HUES6 (cell line): ENCODE measurements around the gene SCFD2.

ENCODE experiments used
- H3K27ac ChIP-seq: 2 replicates; pipeline ENCODE4 v1.7.0; 2013; ENCODE audit warnings: low read depth, mild to moderate bottlenecking, low read length, inconsistent platforms
- H3K27me3 ChIP-seq: 2 replicates; pipeline ENCODE4 v1.6.1; 2013; ENCODE audit warnings: low read length; ENCODE audit not compliant: control insufficient read depth, insufficient read depth
- H3K36me3 ChIP-seq: 2 replicates; pipeline ENCODE4 v1.6.1; 2013; ENCODE audit warnings: low read length; ENCODE audit not compliant: control insufficient read depth, insufficient read depth
- H3K4me1 ChIP-seq: 2 replicates; pipeline ENCODE4 v1.6.1; 2013; ENCODE audit warnings: low read length; ENCODE audit not compliant: control insufficient read depth, insufficient read depth
- H3K4me3 ChIP-seq: 2 replicates; pipeline ENCODE4 v1.5.1; 2013; ENCODE audit warnings: low read depth, low read length
- H3K9ac ChIP-seq: one replicate; pipeline ENCODE4 v1.6.1; 2013; ENCODE audit warnings: mild to moderate bottlenecking, low read length
- H3K9me3 ChIP-seq: 2 replicates; pipeline ENCODE4 v1.6.1; 2013; ENCODE audit warnings: low read depth, low read length; ENCODE audit not compliant: control insufficient read depth, insufficient read depth

Gene SCFD2

DNA sequence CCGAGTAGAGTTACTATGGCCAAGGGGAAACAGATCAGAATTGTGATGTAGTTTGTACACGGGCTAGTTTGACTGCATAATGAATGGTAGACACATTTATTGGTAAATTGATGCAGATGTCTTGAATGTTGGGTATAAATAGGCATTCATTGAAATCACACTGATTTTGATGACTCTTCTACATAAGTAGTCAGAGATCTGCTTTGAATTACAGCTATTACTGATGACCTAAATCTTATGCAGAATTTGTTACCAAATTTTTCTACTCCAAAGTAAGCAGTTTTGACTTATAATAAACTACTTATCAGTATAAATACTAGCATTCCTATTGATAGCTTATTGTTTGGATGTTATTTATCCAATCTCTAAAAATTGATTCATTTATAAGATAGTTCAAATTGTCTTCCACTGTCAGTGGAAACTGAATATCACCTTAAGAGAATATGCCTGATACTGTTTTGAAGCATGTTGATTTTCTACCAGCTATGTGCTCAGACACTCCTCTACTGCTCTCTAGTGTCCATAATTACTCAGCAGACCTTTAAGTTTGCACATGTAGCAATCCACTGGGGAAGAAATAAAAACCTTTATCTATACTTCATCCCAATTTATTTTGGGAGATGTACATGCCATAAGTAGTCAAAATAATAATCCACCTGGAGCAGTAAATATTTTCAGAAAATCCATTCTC lies 383.5 kb downstream of the SCFD2 start:
- peaks cover 3% of the 10 kb centered on the region; the same call in 1 of the 2 replicates for H3K4me1 ChIP-seq
- no peak overlapping the region for H3K27ac ChIP-seq
- no peaks in the 10 kb centered on the region for H3K9me3 ChIP-seq
- no peak overlapping the region for H3K9ac ChIP-seq
- no peaks in the 10 kb centered on the region for H3K36me3 ChIP-seq
- no peak overlapping the region for H3K4me3 ChIP-seq
- H3K27me3 ChIP-seq, result no peaks in the 10 kb centered on the region

DNA sequence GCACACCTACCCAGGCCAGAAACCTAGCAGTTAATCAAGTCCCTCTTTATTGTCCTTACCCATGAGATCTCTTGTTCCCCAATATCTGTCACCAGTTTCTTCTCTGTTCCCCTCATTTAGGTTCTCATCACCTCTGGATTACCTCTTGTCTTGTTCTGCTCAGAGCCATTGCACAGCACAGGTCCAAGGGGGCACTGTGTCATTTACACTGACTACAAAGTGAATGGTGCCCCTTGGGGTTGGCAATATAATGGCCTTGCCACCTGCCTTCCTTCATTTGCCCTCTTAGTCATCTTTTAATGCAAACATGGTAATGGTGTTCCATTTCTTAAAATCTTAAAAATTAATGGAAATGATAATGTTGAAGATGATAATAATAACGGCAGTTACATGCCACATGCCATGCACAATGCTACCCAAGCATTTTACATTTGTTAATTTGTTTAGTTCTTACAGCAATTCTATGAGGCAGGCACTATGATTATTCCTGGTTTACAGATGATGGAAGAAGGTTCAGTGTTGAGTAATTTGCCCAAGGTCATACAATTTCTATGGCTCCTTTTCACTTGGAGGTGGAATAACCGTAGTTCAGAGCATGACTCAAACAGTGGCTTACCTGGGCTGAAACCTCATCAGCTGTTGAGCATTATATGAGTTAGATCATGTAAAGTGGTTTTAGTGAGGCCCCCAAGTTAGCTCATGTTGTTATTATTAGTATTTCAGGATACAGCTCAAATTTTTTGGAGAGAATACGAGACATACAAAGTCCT lies 385.9 kb downstream of the SCFD2 start:
- H3K9ac ChIP-seq, result no peak overlapping the region
- no peaks in the 10 kb centered on the region for H3K36me3 ChIP-seq

DNA sequence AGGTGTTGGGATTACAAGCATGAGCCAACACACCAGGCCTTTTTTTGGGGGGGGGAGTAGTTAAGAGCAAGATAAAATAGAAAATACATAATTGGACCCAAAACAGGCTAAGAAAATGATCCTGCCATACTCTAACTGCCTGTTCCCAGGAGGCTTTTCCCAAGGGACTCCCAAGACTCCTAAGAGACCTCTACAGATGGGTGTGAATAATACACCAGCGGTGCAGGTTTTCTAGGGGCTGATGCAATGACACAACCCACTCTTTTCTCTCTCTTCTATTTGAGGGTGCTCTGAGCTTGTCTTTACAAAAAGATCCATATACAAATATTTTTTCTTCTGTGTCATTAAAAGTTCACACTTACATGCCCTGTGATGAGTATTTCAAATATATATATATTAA lies 386.8 kb downstream of the SCFD2 start:
- no peaks in the 10 kb centered on the region for H3K36me3 ChIP-seq
- no peak overlapping the region for H3K9ac ChIP-seq
- H3K4me3 ChIP-seq, result no peak overlapping the region
- no peak overlapping the region for H3K27ac ChIP-seq
- H3K9me3 ChIP-seq, result no peaks in the 10 kb centered on the region
- H3K27me3 ChIP-seq, result no peaks in the 10 kb centered on the region
- peaks cover 3% of the 10 kb centered on the region; the same call in 1 of the 2 replicates for H3K4me1 ChIP-seq

More for the DNA sequence above, 385.9 kb downstream of the SCFD2 start:
- no peaks in the 10 kb centered on the region for H3K27me3 ChIP-seq
- no peak overlapping the region for H3K4me3 ChIP-seq
- H3K4me1 ChIP-seq, result peaks cover 3% of the 10 kb centered on the region; the same call in 1 of the 2 replicates
- H3K9me3 ChIP-seq, result no peaks in the 10 kb centered on the region
- H3K27ac ChIP-seq, result no peak overlapping the region

DNA sequence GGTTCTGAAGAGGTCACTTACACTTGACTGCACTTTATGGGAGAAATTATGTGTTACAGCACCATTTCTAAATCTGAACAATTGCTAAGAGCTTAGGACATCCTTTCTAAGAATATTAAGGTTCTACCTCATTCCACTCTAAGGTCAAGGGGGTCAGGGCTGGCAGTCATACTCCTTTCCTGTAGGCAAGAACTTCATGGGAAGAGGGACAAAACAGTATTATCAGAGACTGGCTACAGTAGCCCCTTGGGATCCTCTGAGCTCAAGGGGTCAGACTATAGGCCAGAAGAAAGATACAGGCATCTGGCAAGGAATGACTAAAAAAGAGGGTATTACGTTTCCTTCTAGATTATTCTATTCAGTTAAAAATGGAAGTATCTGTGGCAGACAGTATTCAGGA lies 388.6 kb downstream of the SCFD2 start:
- no peak overlapping the region for H3K9ac ChIP-seq
- H3K36me3 ChIP-seq, result no peaks in the 10 kb centered on the region
- H3K4me1 ChIP-seq, result peaks cover 3% of the 10 kb centered on the region; the same call in 1 of the 2 replicates
- no peaks in the 10 kb centered on the region for H3K27me3 ChIP-seq
- H3K27ac ChIP-seq, result no peak overlapping the region
- H3K4me3 ChIP-seq, result no peak overlapping the region
- H3K9me3 ChIP-seq, result no peaks in the 10 kb centered on the region

DNA sequence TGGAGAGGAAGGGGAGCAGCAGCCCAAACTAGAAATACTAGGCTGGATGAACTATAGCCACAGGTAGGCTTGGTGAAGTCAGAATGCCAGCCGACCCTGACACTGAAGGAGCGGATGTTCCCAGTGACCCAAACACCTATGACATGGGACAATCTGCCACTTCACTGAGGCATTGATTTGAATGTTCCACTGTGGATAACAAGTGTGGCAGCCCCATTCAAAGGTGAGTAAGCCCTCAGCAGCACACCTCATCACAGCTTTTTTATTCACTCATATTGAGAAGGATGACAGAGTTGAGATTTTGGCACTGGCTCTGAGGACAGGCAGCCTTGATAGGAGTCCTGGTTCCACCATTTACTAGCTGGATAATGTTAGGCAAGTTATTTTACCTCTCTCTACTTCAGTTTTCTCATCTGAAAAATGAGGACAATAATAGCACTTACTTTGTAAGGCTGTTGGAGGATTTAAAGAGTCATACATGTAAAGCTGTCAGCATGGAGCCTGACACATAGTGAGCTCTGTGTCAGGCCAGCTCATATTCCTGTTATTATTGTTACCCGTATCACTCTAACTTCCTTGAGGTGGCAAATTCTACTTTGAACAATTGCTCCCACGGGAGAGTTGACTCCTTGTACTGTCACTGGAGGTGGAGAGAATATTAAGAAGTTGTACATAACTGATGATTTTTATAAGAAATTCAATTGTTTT lies 389.2 kb downstream of the SCFD2 start:
- no peaks in the 10 kb centered on the region for H3K9me3 ChIP-seq
- H3K27ac ChIP-seq, result no peak overlapping the region
- H3K9ac ChIP-seq, result no peak overlapping the region
- H3K36me3 ChIP-seq, result no peaks in the 10 kb centered on the region
- H3K4me1 ChIP-seq, result peaks cover 3% of the 10 kb centered on the region; the same call in 1 of the 2 replicates
- H3K4me3 ChIP-seq, result no peak overlapping the region
- H3K27me3 ChIP-seq, result no peaks in the 10 kb centered on the region

DNA sequence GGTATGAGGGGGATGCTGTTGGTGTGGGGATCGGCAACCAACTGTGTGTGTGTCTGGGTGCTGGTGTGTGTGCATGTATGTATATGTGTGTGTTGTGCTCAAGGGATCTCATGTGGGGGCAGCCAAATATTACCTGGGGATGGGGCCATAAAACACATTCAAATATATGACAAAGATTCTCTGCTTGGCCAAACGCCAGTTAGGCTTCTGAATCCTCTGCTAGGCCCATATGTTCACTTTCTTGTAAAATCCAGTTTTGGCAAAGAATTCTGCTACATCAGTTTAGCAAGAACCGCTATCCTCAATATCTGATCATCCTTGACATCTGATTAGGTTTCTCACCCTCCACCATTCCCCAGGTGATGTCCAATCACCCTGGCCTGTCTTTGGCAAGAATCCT lies 397.2 kb downstream of the SCFD2 start:
- Histone ChIP-seq H3K4me3 (no peak overlapping the region), H3K36me3 (no peaks in the 10 kb centered on the region)

DNA sequence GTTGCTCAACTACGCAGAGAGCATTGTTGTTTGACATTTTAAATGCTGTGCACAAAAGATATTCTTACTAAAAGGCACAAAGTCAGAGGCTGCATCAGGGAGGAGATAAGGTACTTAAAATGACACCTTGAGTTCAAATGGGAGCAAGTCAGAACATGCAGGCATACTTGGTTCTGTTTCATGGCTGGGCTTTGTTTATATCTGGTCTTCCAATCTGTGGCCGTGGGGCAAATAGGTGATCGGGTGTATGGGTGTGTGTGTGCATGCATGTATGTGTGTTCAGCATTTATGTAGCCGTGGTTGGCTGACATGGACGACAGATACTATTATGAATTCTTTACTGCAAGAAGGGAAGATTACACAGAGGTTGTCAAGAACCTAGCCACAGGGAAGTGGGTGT lies 397.6 kb downstream of the SCFD2 start:
- no peak overlapping the region for H3K4me3 ChIP-seq
- peaks cover 13% of the 10 kb centered on the region for H3K9me3 ChIP-seq
- H3K9ac ChIP-seq, result no peak overlapping the region
- no peaks in the 10 kb centered on the region for H3K4me1 ChIP-seq
- no peaks in the 10 kb centered on the region for H3K36me3 ChIP-seq
- H3K27ac ChIP-seq, result no peak overlapping the region
- no peaks in the 10 kb centered on the region for H3K27me3 ChIP-seq

More for the DNA sequence above, 397.2 kb downstream of the SCFD2 start:
- Histone ChIP-seq H3K27ac (no peak overlapping the region), H3K9ac (no peak overlapping the region), H3K27me3 (no peaks in the 10 kb centered on the region), H3K9me3 (peaks cover 13% of the 10 kb centered on the region), H3K4me1 (no peaks in the 10 kb centered on the region)

DNA sequence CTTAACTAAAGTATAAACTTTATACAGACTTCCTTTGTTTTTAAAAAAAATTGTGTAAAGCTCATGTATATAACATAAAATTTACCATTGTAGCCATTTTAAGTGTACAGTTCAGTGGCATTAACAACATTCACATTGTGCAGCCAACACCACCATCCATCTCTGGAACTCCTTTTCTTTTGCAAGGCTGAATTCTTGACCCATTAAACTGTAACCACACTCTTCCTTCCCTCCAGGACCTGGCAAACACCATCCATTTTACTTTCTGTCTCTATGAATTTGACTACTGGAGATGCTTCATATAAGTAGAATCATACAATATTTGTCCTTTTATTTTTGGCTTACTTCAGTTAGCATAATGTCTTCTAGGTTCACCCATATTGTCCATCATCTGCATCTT lies 399.1 kb downstream of the SCFD2 start:
- no peak overlapping the region for H3K27ac ChIP-seq
- no peaks in the 10 kb centered on the region for H3K27me3 ChIP-seq
- H3K9ac ChIP-seq, result no peak overlapping the region
- no peaks in the 10 kb centered on the region for H3K36me3 ChIP-seq
- H3K9me3 ChIP-seq, result peaks cover 13% of the 10 kb centered on the region
- H3K4me1 ChIP-seq, result no peaks in the 10 kb centered on the region
- no peak overlapping the region for H3K4me3 ChIP-seq

DNA sequence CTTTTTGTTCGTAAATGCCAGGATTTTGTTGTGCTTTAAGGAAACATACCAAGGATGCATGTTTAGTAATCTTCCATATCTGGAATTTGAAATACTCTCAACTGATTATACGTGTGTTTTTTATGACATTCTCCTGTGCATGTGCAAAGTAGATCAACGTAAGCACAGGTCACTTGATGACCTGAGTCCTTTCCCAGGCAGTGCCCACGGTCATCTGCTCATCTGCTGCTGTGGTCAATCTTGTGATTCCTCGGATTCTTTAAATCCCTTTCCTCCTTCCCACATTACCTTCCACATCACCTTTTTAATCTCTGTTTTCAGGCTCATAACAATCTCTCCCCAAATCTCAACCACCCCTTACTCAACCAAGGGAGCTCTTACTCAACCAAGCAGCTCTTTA lies 399.7 kb downstream of the SCFD2 start:
- Histone ChIP-seq H3K9ac (no peak overlapping the region), H3K4me3 (no peak overlapping the region), H3K9me3 (peaks cover 13% of the 10 kb centered on the region), H3K36me3 (no peaks in the 10 kb centered on the region), H3K27me3 (no peaks in the 10 kb centered on the region), H3K4me1 (no peaks in the 10 kb centered on the region), H3K27ac (no peak overlapping the region)

DNA sequence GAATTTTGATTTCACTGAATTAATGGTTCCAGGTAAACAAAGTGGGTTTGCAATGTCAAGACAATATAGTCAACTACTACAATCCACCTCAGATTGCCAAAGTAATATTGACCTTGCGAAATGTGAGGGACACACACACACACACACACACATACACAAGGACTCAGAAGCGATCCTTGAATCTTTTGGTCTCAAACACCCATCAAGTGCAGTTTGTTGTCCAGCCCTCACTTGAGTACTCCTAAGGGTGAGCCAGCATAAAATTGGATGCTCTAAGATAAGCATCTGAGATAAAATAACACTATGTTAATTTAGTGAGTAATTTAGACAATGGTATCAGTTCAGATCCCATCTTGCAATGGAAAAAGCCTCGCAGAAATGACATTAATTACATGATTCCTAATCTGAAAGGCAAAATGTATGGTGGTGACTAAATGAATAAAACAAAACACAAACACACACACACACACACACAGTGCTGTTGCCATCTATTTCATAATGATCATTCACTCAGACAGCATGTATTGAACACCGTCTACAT lies 401.2 kb downstream of the SCFD2 start:
- H3K4me3 ChIP-seq, result no peak overlapping the region
- peaks cover 6% of the 10 kb centered on the region for H3K9me3 ChIP-seq
- no peak overlapping the region for H3K9ac ChIP-seq
- no peak overlapping the region for H3K27ac ChIP-seq
- no peaks in the 10 kb centered on the region for H3K27me3 ChIP-seq
- H3K4me1 ChIP-seq, result no peaks in the 10 kb centered on the region
- no peaks in the 10 kb centered on the region for H3K36me3 ChIP-seq
